GM12865 (cell line): ENCODE measurements around the gene SLC24A4.

Experiments
- DNase-seq: peaks from one replicate; pipeline ENCODE4 v3.0.0; 2010; ENCODE audit warnings: low read depth
- H3K4me3 ChIP-seq: 2 replicates; pipeline ENCODE4 v1.5.1; 2011; ENCODE audit warnings: mild to moderate bottlenecking, low read depth, low read length, control low read depth
- CTCF ChIP-seq: IDR thresholded peaks from 2 replicates; pipeline ENCODE4 v1.5.1; 2011; ENCODE audit warnings: low read length, control low read depth, low read depth, inconsistent platforms; ENCODE audit not compliant: insufficient read depth; ENCODE audit errors: missing control alignments

The SLC24A4 gene

GRCh38 chr14:92462568-92462967 lies 139.6 kb downstream of the SLC24A4 start:
- no peak for DNase-seq
- no peak for TF ChIP-seq CTCF
- no peak overlapping the region for H3K4me3 ChIP-seq

- no peak for DNase-seq
- no peak overlapping the region for H3K4me3 ChIP-seq
- TF ChIP-seq CTCF, result no peak
These were observed 140.2 kb downstream of the SLC24A4 start for GRCh38 chr14:92463141-92463540.

GRCh38 chr14:92464156-92464555 lies 141.2 kb downstream of the SLC24A4 start:
- no peak for DNase-seq
- no peak for TF ChIP-seq CTCF
- H3K4me3 ChIP-seq, result no peak overlapping the region

DNA sequence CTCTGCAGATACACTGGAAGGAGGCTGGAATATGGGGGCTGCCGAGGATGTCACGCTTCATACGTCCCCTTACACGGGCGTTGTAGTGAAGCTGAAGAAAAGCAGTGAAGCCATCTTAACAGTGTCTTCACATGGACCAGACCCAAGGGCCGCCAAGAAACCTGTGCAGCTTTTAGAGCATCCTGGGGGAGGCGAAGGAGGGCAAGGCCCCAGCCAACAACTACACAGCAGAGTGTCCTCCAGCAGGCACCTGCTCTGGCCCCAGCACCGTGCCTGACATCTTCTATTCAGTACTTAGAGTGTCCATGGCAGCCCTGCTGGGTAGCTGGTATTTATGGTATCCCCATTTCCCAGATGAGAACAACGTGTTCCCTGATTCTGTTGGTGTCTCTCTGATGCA lies 141.8 kb downstream of the SLC24A4 start:
- TF ChIP-seq CTCF, result no peak
- no peak overlapping the region for H3K4me3 ChIP-seq
- no peak for DNase-seq

- no peak for DNase-seq
- no peak overlapping the region for H3K4me3 ChIP-seq
- no peak for TF ChIP-seq CTCF
These were observed 142.5 kb downstream of the SLC24A4 start for GRCh38 chr14:92465353-92466055.

- TF ChIP-seq CTCF, result no peak
- DNase-seq, result no peak
- no peak overlapping the region for H3K4me3 ChIP-seq
These were observed 143.1 kb downstream of the SLC24A4 start for GRCh38 chr14:92466059-92466458.

GRCh38 chr14:92469515-92469914 lies 146.6 kb downstream of the SLC24A4 start:
- TF ChIP-seq CTCF, result no peak
- H3K4me3 ChIP-seq, result no peak overlapping the region
- no peak for DNase-seq
